B cell (primary cell): ENCODE data around the gene ERCC4. TPM values are rescaled to one million over a fixed set of nuclear protein-coding genes. Genes with fewer than 3 reads are reported as not detected.

Experiments used
- ATAC-seq: fragments of 200-7000 bp; cut with Tn5 transposase; one replicate; pipeline ENCODE4 v1.10.0; 2021; ENCODE audit warnings: low read depth, mild to moderate bottlenecking, moderate number of reproducible peaks, moderate library complexity
- CTCF ChIA-PET: fragments of 350-600 bp; sonication (Branson Sonifier 250); formaldehyde crosslinking; loops from one replicate; lab custom pipeline; 2021; ENCODE audit warnings: antibody characterized with exemption, inconsistent platforms; lab: Charles Lee
- POLR2A ChIA-PET: fragments of 350-600 bp; sonication (Branson Sonifier 250); formaldehyde crosslinking; loops from one replicate; lab custom pipeline; 2021; ENCODE audit warnings: antibody characterized with exemption; lab: Charles Lee
- DNase-seq: peaks from one replicate; pipeline ENCODE4 v3.0.0; 2013
- H2AFZ ChIP-seq: 2 replicates; pipeline ENCODE4 v1.6.1; 2012; ENCODE audit warnings: mild to moderate bottlenecking, low read depth, low read length; ENCODE audit not compliant: insufficient read depth, poor library complexity, severe bottlenecking
- H3K27ac ChIP-seq, 2 donors: 1 replicate in 1 of 2; 2 replicates in 1 of 2; pipeline ENCODE4 v1.5.1; 2012 to 2013; ENCODE audit warnings: low read length in 2 of 2, mild to moderate bottlenecking in 2 of 2, moderate library complexity in 1 of 2
- H3K27me3 ChIP-seq, 4 experiments: fragments of 200-600 bp in 1 of 4; sonication (generic) in 1 of 4; replicated peaks in 1 of 4; 1 replicate in 2 of 4; 2 replicates in 2 of 4; pipeline versions ENCODE4 v1.6.1 to v1.7.0; 2013 to 2016; ENCODE audit warnings: low read length in 3 of 4, mild to moderate bottlenecking in 2 of 4, mixed read lengths in 1 of 4, moderate library complexity in 1 of 4; ENCODE audit not compliant: insufficient read depth in 4 of 4, control insufficient read depth in 3 of 4; ENCODE audit errors: control extremely low read depth in 1 of 4
- H3K36me3 ChIP-seq, 2 experiments: replicated peaks in 1 of 2; 1 replicate in 1 of 2; 2 replicates in 1 of 2; pipeline versions ENCODE4 v1.6.1 to v1.7.1; 2013; ENCODE audit warnings: low read length in 1 of 2; ENCODE audit not compliant: insufficient read depth in 2 of 2, control insufficient read depth in 1 of 2; ENCODE audit errors: control extremely low read depth in 1 of 2, extremely low read depth in 1 of 2
- H3K4me1 ChIP-seq, 2 donors: fragments of 200-600 bp in 1 of 2; sonication (generic) in 1 of 2; 1 replicate in 1 of 2; 2 replicates in 1 of 2; pipeline versions ENCODE4 v1.5.1 to v1.6.1; 2013 to 2017; ENCODE audit warnings: low read length in 2 of 2; ENCODE audit not compliant: control insufficient read depth in 2 of 2, insufficient read depth in 2 of 2
- H3K4me2 ChIP-seq: replicated peaks from 2 replicates; pipeline ENCODE3; 2012; ENCODE audit warnings: mild to moderate bottlenecking, low read depth, low read length; ENCODE audit not compliant: poor library complexity, severe bottlenecking
- H3K4me3 ChIP-seq, 5 experiments: fragments of 200-600 bp in 1 of 5; sonication (generic) in 1 of 5; 1 replicate in 3 of 5; 2 replicates in 2 of 5; pipeline versions ENCODE4 v1.5.1 to v1.7.0; 2011 to 2016; ENCODE audit warnings: low read length in 4 of 5, mild to moderate bottlenecking in 4 of 5, low read depth in 2 of 5, control low read depth in 1 of 5, moderate library complexity in 1 of 5; ENCODE audit not compliant: insufficient read depth in 1 of 5; ENCODE audit errors: control extremely low read depth in 1 of 5, extremely low read depth in 1 of 5
- H3K79me2 ChIP-seq: fragments of 200-600 bp; sonication (generic); one replicate; pipeline ENCODE4 v1.6.0; 2016; ENCODE audit warnings: low read length; ENCODE audit not compliant: control insufficient read depth, insufficient read depth
- H3K9ac ChIP-seq: fragments of 200-600 bp; sonication (generic); 2 replicates; pipeline ENCODE4 v1.6.1; 2017; ENCODE audit warnings: mild to moderate bottlenecking, low read length, moderate library complexity
- H3K9me3 ChIP-seq, 3 donors: one replicate each; pipeline versions ENCODE4 v1.6.1 to v1.7.1; 2013; ENCODE audit warnings: low read length in 2 of 3; ENCODE audit not compliant: control insufficient read depth in 2 of 3, insufficient read depth in 1 of 3; ENCODE audit errors: control extremely low read depth in 1 of 3
- H4K20me1 ChIP-seq: 2 replicates; pipeline ENCODE4 v1.6.0; 2012; ENCODE audit warnings: mild to moderate bottlenecking, low read length; ENCODE audit not compliant: insufficient read depth, control insufficient read depth, poor library complexity, severe bottlenecking
- H3K27ac Mint-ChIP-seq: one replicate; pipeline ENCODE4 v1.8.0; 2021; ENCODE audit warnings: mixed read lengths
- H3K27me3 Mint-ChIP-seq: one replicate; pipeline ENCODE4 v1.8.0; 2021; ENCODE audit warnings: mixed read lengths
- H3K4me1 Mint-ChIP-seq: one replicate; pipeline ENCODE4 v1.8.0; 2021; ENCODE audit warnings: mixed read lengths
- H3K4me3 Mint-ChIP-seq: one replicate; pipeline ENCODE4 v1.8.0; 2021; ENCODE audit warnings: mixed read lengths
- H3K9me3 Mint-ChIP-seq: one replicate; pipeline ENCODE4 v1.8.0; 2022; ENCODE audit warnings: mixed read lengths; ENCODE audit not compliant: insufficient read depth
- CTCF ChIP-seq: fragments of 200-600 bp; IDR thresholded peaks from one replicate; pipeline ENCODE4 v1.8.0; 2022; ENCODE audit warnings: antibody characterized with exemption, mild to moderate bottlenecking
- EZH2 ChIP-seq: IDR thresholded peaks from 2 replicates; pipeline ENCODE4 v1.6.1; 2012; ENCODE audit warnings: borderline replicate concordance, low read depth, mild to moderate bottlenecking, moderate library complexity, low read length; ENCODE audit not compliant: insufficient read depth, poor library complexity, severe bottlenecking
- WGBS: methylation state at CpG from one replicate; pipeline ENCODE4 v1.1.5; 2013; ENCODE audit warnings: missing lambda C conversion rate; ENCODE audit not compliant: insufficient coverage; 5-methylcytosine and 5-hydroxymethylcytosine counted together
- intact Hi-C: fragments of 100-400 bp; cut with micrococcal nuclease; formaldehyde crosslinking; loops from one replicate; pipeline ENCODE4 v1.10.0; 2022
- polyA plus RNA-seq: library from polyadenylated mRNA; depleted of rRNA; stranded (reverse); fragments of >200 nt; gene quantifications from 2 replicates; pipeline ENCODE4 v1.2.3, GENCODE V29; 2012
- total RNA-seq, 2 donors: library from RNA; stranded (reverse); fragments of 120-200 nt in 1 of 2; gene quantifications; 1 replicate in 1 of 2; 2 replicates in 1 of 2; pipeline versions ENCODE4 v1.2.3 to v1.2.4, GENCODE V29; 2013 to 2022

ERCC4 gene
- total and polyA plus RNA-seq, 2 donors (not counting 1 experiment from before 2014, with no cell fraction given), result 1.0 to 11.9 TPM

- Mint-ChIP-seq H3K27me3 (peaks cover 29% of the 10 kb centered on the region), H3K4me3 (no peak overlapping the region), H3K4me1 (peaks cover 5% of the 10 kb centered on the region), H3K9me3 (peaks cover 2% of the 10 kb centered on the region), H3K27ac (no peak overlapping the region)
- ATAC-seq (no peak), DNase-seq (no peak)
- Histone ChIP-seq H3K27me3 (peaks cover 0 to 5% (median 4%) of the 10 kb centered on the region in 4 experiments), H3K79me2 (no peaks in the 10 kb centered on the region), H2AFZ (no peak overlapping the region), H3K9ac (no peak overlapping the region), H3K4me2 (no peak overlapping the region), H3K9me3 (peaks cover 0 to 4% (median 0%) of the 10 kb centered on the region in 3 donors), H3K4me3 (no peak overlapping the region), H3K36me3 (no peaks in the 10 kb centered on the region), H3K4me1 (no peaks in the 10 kb centered on the region), H3K27ac (no peak overlapping the region), H4K20me1 (no peaks in the 10 kb centered on the region)
- TF ChIP-seq CTCF (no peak), EZH2 (no peak)
- ChIA-PET CTCF (no interaction called here), POLR2A (no interaction called here)
- intact Hi-C loops, result no loop called here
- 73% methylated on average over 1 of the region's 1 CpG for WGBS
Observed at GRCh38 chr16:13912891-13913290, 7.1 kb upstream of the ERCC4 start.

- no peak overlapping the region for H3K4me2 ChIP-seq
- ATAC-seq (no peak), DNase-seq (no peak)
- H4K20me1 ChIP-seq, result no peaks in the 10 kb centered on the region
- no peak for TF ChIP-seq CTCF
- TF ChIP-seq EZH2, result no peak
- H2AFZ ChIP-seq, result no peak overlapping the region
- no peak overlapping the region for H3K4me3 ChIP-seq
- H3K79me2 ChIP-seq, result no peaks in the 10 kb centered on the region
- WGBS, result 96% methylated on average over 5 of the region's 7 CpGs
- H3K36me3 ChIP-seq, result no peaks in the 10 kb centered on the region
- Mint-ChIP-seq H3K27ac (no peak overlapping the region), H3K27me3 (peaks cover 22% of the 10 kb centered on the region), H3K4me3 (no peak overlapping the region), H3K9me3 (no peaks in the 10 kb centered on the region), H3K4me1 (peaks cover 5% of the 10 kb centered on the region)
- H3K27ac ChIP-seq, result no peak overlapping the region
- ChIA-PET POLR2A (no interaction called here), CTCF (no interaction called here)
- peaks cover 0 to 3% (median 2%) of the 10 kb centered on the region in 4 experiments for H3K27me3 ChIP-seq
- H3K4me1 ChIP-seq, result no peaks in the 10 kb centered on the region
- peaks cover 0 to 4% (median 0%) of the 10 kb centered on the region in 3 donors for H3K9me3 ChIP-seq
- intact Hi-C loops, result no loop called here
- no peak overlapping the region for H3K9ac ChIP-seq
Observed at GRCh38 chr16:13913374-13914292, 6.3 kb upstream of the ERCC4 start.
